Measurements from ENCODE around the gene PPM1K.

PPM1K gene

GRCh38 chr4:88275516-88275915 is 8.8 kb downstream of the PPM1K start:
- H3K9me3 ChIP-seq (ENCODE audit: low read length): no peaks in the 10 kb centered on the region
- peaks cover 79% of the 10 kb centered on the region for H3K36me3 ChIP-seq (ENCODE audit: insufficient read depth, low read length)
- H3K9me2 ChIP-seq (ENCODE audit: low read depth, low read length): no peaks in the 10 kb centered on the region
- H4K20me1 ChIP-seq (ENCODE audit: insufficient read depth, low read length): no peaks in the 10 kb centered on the region
- H3K4me2 ChIP-seq (ENCODE audit: low read length): peak overlapping the region; percentile 92
- peak overlapping the region; percentile 21 for H3K4me3 ChIP-seq (ENCODE audit: low read depth, low read length, poor library complexity, severe bottlenecking)
- H3K27ac ChIP-seq (ENCODE audit: low read depth, low read length, poor library complexity, severe bottlenecking): peak overlapping the region; percentile 98
- H3K4me1 ChIP-seq (ENCODE audit: insufficient read depth, low read length, severe bottlenecking): peaks cover 56% of the 10 kb centered on the region
- no peaks in the 10 kb centered on the region for H3F3A ChIP-seq (ENCODE audit: insufficient read depth, low read length)
- peaks cover 51% of the 10 kb centered on the region for H3K79me2 ChIP-seq (ENCODE audit: insufficient read depth, low read length)
- no peaks in the 10 kb centered on the region for H3K27me3 ChIP-seq (ENCODE audit: insufficient read depth, low read length)
- H2AFZ ChIP-seq (ENCODE audit: low read length): no peak overlapping the region
- TF ChIP-seq CTCF (IDR thresholded peaks at IDR 0.05; ENCODE audit: low read length) (no peak), EZH2 (IDR thresholded peaks at IDR 0.05; ENCODE audit: borderline replicate concordance, low read length) (no peak)
- H3K9ac ChIP-seq (ENCODE audit: low read length): peak overlapping the region; percentile 1; the same call in 1 of the 2 replicates

DNA sequence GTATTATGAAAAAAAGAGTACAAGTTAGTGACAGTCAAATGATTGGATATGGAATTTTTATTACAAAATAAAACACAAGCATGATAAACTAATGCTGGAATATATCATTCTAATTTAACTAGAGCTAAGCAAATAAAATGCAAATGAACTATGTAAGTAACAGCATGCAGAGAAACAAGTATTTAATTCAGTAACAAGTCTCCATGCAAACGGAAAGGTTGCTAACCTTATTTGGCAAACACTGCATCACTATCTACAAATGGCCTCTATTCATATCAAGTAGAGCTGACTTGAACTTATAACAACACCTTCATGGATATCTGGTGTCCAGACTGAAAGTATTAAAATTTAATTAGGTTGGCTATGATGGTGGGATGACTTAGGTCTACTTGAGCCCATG is 15.4 kb downstream of the PPM1K start:
- TF ChIP-seq EZH2 (IDR thresholded peaks at IDR 0.05; ENCODE audit: borderline replicate concordance, low read length): no peak
- no peak for TF ChIP-seq CTCF (IDR thresholded peaks at IDR 0.05; ENCODE audit: low read length)
- Histone ChIP-seq H3K36me3 (ENCODE audit: insufficient read depth, low read length) (peaks cover 100% of the 10 kb centered on the region), H4K20me1 (ENCODE audit: insufficient read depth, low read length) (no peaks in the 10 kb centered on the region), H3K79me2 (ENCODE audit: insufficient read depth, low read length) (peaks cover 5% of the 10 kb centered on the region; the same call in 1 of the 2 replicates), H3K4me3 (ENCODE audit: low read depth, low read length, poor library complexity, severe bottlenecking) (no peak overlapping the region), H3K9me2 (ENCODE audit: low read depth, low read length) (no peaks in the 10 kb centered on the region), H3K4me2 (ENCODE audit: low read length) (no peak overlapping the region), H3F3A (ENCODE audit: insufficient read depth, low read length) (no peaks in the 10 kb centered on the region), H3K9me3 (ENCODE audit: low read length) (no peaks in the 10 kb centered on the region), H3K27ac (ENCODE audit: low read depth, low read length, poor library complexity, severe bottlenecking) (no peak overlapping the region), H3K9ac (ENCODE audit: low read length) (no peak overlapping the region), H3K4me1 (ENCODE audit: insufficient read depth, low read length, severe bottlenecking) (no peaks in the 10 kb centered on the region), H2AFZ (ENCODE audit: low read length) (no peak overlapping the region), H3K27me3 (ENCODE audit: insufficient read depth, low read length) (no peaks in the 10 kb centered on the region)

GRCh38 chr4:88264336-88264735 is 20.0 kb downstream of the PPM1K start:
- peaks cover 96% of the 10 kb centered on the region for H3K36me3 ChIP-seq (ENCODE audit: insufficient read depth, low read length)
- TF ChIP-seq EZH2 (IDR thresholded peaks at IDR 0.05; ENCODE audit: borderline replicate concordance, low read length) (no peak), CTCF (IDR thresholded peaks at IDR 0.05; ENCODE audit: low read length) (no peak)

More at GRCh38 chr4:88264336-88264735, 20.0 kb downstream of the PPM1K start:
- Histone ChIP-seq H3K9me2 (ENCODE audit: low read depth, low read length) (no peaks in the 10 kb centered on the region), H3K4me3 (ENCODE audit: low read depth, low read length, poor library complexity, severe bottlenecking) (no peak overlapping the region), H3K27me3 (ENCODE audit: insufficient read depth, low read length) (no peaks in the 10 kb centered on the region), H4K20me1 (ENCODE audit: insufficient read depth, low read length) (no peaks in the 10 kb centered on the region), H3K79me2 (ENCODE audit: insufficient read depth, low read length) (no peaks in the 10 kb centered on the region), H3K4me2 (ENCODE audit: low read length) (no peak overlapping the region), H3K9me3 (ENCODE audit: low read length) (no peaks in the 10 kb centered on the region), H2AFZ (ENCODE audit: low read length) (no peak overlapping the region), H3F3A (ENCODE audit: insufficient read depth, low read length) (no peaks in the 10 kb centered on the region), H3K27ac (ENCODE audit: low read depth, low read length, poor library complexity, severe bottlenecking) (no peak overlapping the region), H3K4me1 (ENCODE audit: insufficient read depth, low read length, severe bottlenecking) (no peaks in the 10 kb centered on the region), H3K9ac (ENCODE audit: low read length) (no peak overlapping the region)
